Caco-2 (cell line): Measurements from ENCODE around the gene SDK2. TPM values are rescaled to one million over a fixed set of nuclear protein-coding genes. Genes with fewer than 3 reads are reported as not detected.

Source experiments
- BruUV-seq: library from RNA; stranded (reverse); fragments of 400-500 nt; replicated peaks from 2 replicates; lab custom pipeline; 2021; lab: Mats Ljungman, UMichigan
- CTCF ChIA-PET: fragments of 300-600 bp; sonication (Branson Sonifier 250); formaldehyde crosslinking; loops from one replicate; lab custom pipeline; 2022; ENCODE audit warnings: antibody characterized with exemption; lab: Charles Lee
- POLR2A ChIA-PET: fragments of 300-600 bp; sonication (Branson Sonifier 250); formaldehyde crosslinking; loops from one replicate; lab custom pipeline; 2022; ENCODE audit warnings: antibody characterized with exemption; lab: Charles Lee
- DNase-seq, 2 experiments: peaks; one replicate each; pipeline versions ENCODE4 v3.0.0 to v3.0.0-alpha.2; 2020 to 2022
- H3K27me3 ChIP-seq: replicated peaks from 2 replicates; pipeline ENCODE4 v1.6.0; 2011; ENCODE audit warnings: low read length; ENCODE audit not compliant: control insufficient read depth, insufficient read depth
- H3K36me3 ChIP-seq: 2 replicates; pipeline ENCODE4 v1.5.1; 2011; ENCODE audit warnings: low read length; ENCODE audit not compliant: control insufficient read depth, insufficient read depth
- H3K4me1 ChIP-seq: fragments of 250-450 bp; sonication (Bioruptor Pico); 2 replicates; pipeline ENCODE4 v1.5.1; 2020; ENCODE audit warnings: mild to moderate bottlenecking
- H3K4me3 ChIP-seq: 2 replicates; pipeline ENCODE4 v1.5.1; 2011; ENCODE audit warnings: low read depth, mild to moderate bottlenecking, control low read depth, low read length
- H3K9me3 ChIP-seq: fragments of 250-450 bp; sonication (Bioruptor Pico); 2 replicates; pipeline ENCODE4 v1.5.1; 2020; ENCODE audit warnings: mild to moderate bottlenecking, moderate library complexity
- H3K27ac Mint-ChIP-seq: one replicate; pipeline ENCODE4 v1.8.0; 2022; ENCODE audit warnings: mixed read lengths; ENCODE audit not compliant: unreplicated experiment
- H3K27me3 Mint-ChIP-seq: one replicate; pipeline ENCODE4 v1.8.0; 2022; ENCODE audit warnings: mixed read lengths; ENCODE audit not compliant: insufficient read depth, unreplicated experiment
- H3K36me3 Mint-ChIP-seq: one replicate; pipeline ENCODE4 v1.8.0; 2022; ENCODE audit warnings: mild to moderate bottlenecking, mixed read lengths; ENCODE audit not compliant: insufficient read depth, unreplicated experiment
- H3K4me1 Mint-ChIP-seq: one replicate; pipeline ENCODE4 v1.8.0; 2022; ENCODE audit warnings: low read depth, mixed read lengths; ENCODE audit not compliant: unreplicated experiment
- H3K4me3 Mint-ChIP-seq: one replicate; pipeline ENCODE4 v1.8.0; 2022; ENCODE audit warnings: mild to moderate bottlenecking, moderate library complexity, mixed read lengths; ENCODE audit not compliant: unreplicated experiment
- H3K9me3 Mint-ChIP-seq: one replicate; pipeline ENCODE4 v1.8.0; 2022; ENCODE audit warnings: mixed read lengths; ENCODE audit not compliant: unreplicated experiment
- CTCF ChIP-seq, 2 experiments: fragments of 200-600 bp in 1 of 2; IDR thresholded peaks; 1 replicate in 1 of 2; 2 replicates in 1 of 2; pipeline versions ENCODE4 v1.5.1 to v1.8.0; 2011 to 2022; ENCODE audit warnings: antibody characterized with exemption in 1 of 2, control low read depth in 1 of 2, inconsistent platforms in 1 of 2, low read depth in 1 of 2, low read length in 1 of 2, mild to moderate bottlenecking in 1 of 2, moderate library complexity in 1 of 2; ENCODE audit not compliant: insufficient read depth in 1 of 2, severe bottlenecking in 1 of 2, unreplicated experiment in 1 of 2
- intact Hi-C: fragments of 100-400 bp; cut with micrococcal nuclease; formaldehyde crosslinking; loops from one replicate; pipeline ENCODE4 v1.10.0; 2022; ENCODE audit not compliant: unreplicated experiment
- total RNA-seq: library from RNA; stranded (reverse); gene quantifications from 2 replicates; pipeline ENCODE4 v1.2.3, GENCODE V29; 2022

The SDK2 gene
- total RNA-seq, 1 experiment from 2014 or later: 0.09 TPM

DNA sequence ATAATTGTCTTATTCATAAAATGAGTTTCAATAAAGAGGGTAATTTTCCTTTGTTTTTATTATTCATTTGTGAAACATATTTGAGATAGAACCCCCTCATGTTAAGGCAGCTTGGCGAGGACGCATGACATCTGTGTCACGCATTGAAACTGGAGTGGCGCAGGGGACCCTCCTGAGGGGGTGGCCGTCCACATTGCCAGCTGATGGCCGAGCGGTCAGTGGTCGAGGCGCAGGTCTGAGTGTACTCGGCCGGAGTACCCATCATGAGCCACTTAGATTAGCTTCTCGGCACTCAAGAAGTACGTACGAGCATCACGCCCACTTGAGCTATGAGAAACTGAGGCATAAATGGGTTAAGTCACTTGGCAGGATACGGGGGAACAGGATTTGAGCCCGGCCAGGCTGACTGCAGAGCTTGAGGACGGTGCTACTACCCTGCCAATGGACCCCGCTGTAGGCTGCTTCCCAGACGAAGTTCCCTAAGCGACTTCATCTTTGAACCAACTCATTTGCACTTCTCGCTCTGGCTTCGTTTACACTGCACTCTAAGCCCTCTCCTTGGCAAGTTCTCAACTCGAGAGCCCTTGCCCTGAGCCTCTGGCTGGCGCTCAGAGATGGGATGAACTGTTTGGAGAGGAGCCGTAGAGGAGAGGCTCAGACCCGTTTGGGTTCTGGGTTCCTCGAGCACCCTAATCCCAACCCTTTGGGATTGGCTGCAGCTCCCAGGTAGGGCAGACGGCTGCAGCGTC is 91.8 kb downstream of the SDK2 start:
- no peak for DNase-seq
- Histone ChIP-seq H3K4me3 (no peak overlapping the region), H3K9me3 (no peaks in the 10 kb centered on the region), H3K36me3 (no peaks in the 10 kb centered on the region), H3K27me3 (peaks cover 3% of the 10 kb centered on the region; the same call in 1 of the 2 replicates), H3K4me1 (no peaks in the 10 kb centered on the region)
- peaks cover 37% of the 10 kb centered on the region for H3K27me3 Mint-ChIP-seq
- H3K27ac Mint-ChIP-seq: no peak overlapping the region
- TF ChIP-seq CTCF (IDR thresholded peaks at IDR 0.05; ENCODE audit: insufficient read depth in 1 of 2, low read depth in 1 of 2, low read length in 1 of 2, severe bottlenecking in 1 of 2, unreplicated experiment in 1 of 2): no peak
- no peaks in the 10 kb centered on the region for H3K4me1 Mint-ChIP-seq
- H3K9me3 Mint-ChIP-seq: no peaks in the 10 kb centered on the region
- intact Hi-C loops: no loop called here
- no peak overlapping the region for H3K4me3 Mint-ChIP-seq
- POLR2A ChIA-PET: no interaction called here
- CTCF ChIA-PET: no interaction called here
- H3K36me3 Mint-ChIP-seq: no peaks in the 10 kb centered on the region
- no TSS peak for BruUV-seq

GRCh38 chr17:73551759-73552158 is 92.5 kb downstream of the SDK2 start:
- no peak for DNase-seq
- Mint-ChIP-seq H3K36me3 (no peaks in the 10 kb centered on the region), H3K9me3 (no peaks in the 10 kb centered on the region), H3K27me3 (peaks cover 39% of the 10 kb centered on the region), H3K27ac (no peak overlapping the region), H3K4me1 (no peaks in the 10 kb centered on the region), H3K4me3 (no peak overlapping the region)
- POLR2A ChIA-PET: no interaction called here
- Histone ChIP-seq H3K27me3 (peaks cover 3% of the 10 kb centered on the region; the same call in 1 of the 2 replicates), H3K36me3 (no peaks in the 10 kb centered on the region), H3K4me3 (no peak overlapping the region), H3K4me1 (no peaks in the 10 kb centered on the region), H3K9me3 (no peaks in the 10 kb centered on the region)
- CTCF ChIA-PET: no interaction called here
- no TSS peak for BruUV-seq
- intact Hi-C loops: no loop called here
- no peak for TF ChIP-seq CTCF (IDR thresholded peaks at IDR 0.05; ENCODE audit: insufficient read depth in 1 of 2, low read depth in 1 of 2, low read length in 1 of 2, severe bottlenecking in 1 of 2, unreplicated experiment in 1 of 2)

DNA sequence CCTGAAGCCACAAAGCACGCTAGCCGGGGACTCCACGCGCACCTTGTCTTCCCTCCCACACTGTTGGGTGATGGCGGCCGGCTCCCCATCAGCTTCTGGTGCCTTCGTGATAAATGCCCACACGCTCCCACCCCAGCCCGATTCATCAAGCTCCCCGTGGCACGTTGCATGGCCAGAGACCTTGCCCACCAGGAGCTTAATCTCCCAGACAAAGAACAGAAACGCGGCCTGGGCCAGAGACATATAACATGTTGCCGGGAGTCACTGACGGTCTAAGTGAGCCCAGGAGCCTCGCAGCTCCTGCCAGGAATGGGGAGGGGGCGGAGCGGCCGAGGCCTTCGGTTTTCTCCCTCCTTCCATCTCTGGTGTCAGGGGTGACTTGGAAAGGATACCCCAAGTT is 93.1 kb downstream of the SDK2 start:
- peaks cover 3% of the 10 kb centered on the region; the same call in 1 of the 2 replicates for H3K27me3 ChIP-seq
- Mint-ChIP-seq H3K36me3 (no peaks in the 10 kb centered on the region), H3K9me3 (no peaks in the 10 kb centered on the region), H3K4me3 (no peak overlapping the region), H3K4me1 (no peaks in the 10 kb centered on the region), H3K27ac (no peak overlapping the region), H3K27me3 (peaks cover 39% of the 10 kb centered on the region)
- ChIA-PET CTCF (no interaction called here), POLR2A (no interaction called here)
- intact Hi-C loops: no loop called here
- no peaks in the 10 kb centered on the region for H3K36me3 ChIP-seq
- no peaks in the 10 kb centered on the region for H3K4me1 ChIP-seq
- no TSS peak for BruUV-seq
- H3K9me3 ChIP-seq: no peaks in the 10 kb centered on the region
- no peak for TF ChIP-seq CTCF (IDR thresholded peaks at IDR 0.05; ENCODE audit: insufficient read depth in 1 of 2, low read depth in 1 of 2, low read length in 1 of 2, severe bottlenecking in 1 of 2, unreplicated experiment in 1 of 2)
- H3K4me3 ChIP-seq: no peak overlapping the region
- no peak for DNase-seq
